ENCODE results near the gene TIMM29.

The TIMM29 gene
- total RNA-seq: 22.2 to 25.4 reads per million in 2 donors

GRCh38 chr19:10928563-10929401 lies at the start of gene TIMM29, which contains the start of gene YIPF2:
TIMM29 (plus strand) TSS chr19:10928811; CDS start chr19:10928823, 12 bp downstream.
YIPF2 (minus strand) TSS chr19:10928639; CDS start chr19:10928410, 229 bp downstream.
- DNase-seq: peak; percentile 86

GRCh38 chr19:10881403-10882107 lies 47.1 kb upstream of the TIMM29 start:
- DNase-seq: no peak

- DNase-seq: no peak
Observed at GRCh38 chr19:10882108-10882457, 46.5 kb upstream of the TIMM29 start.

GRCh38 chr19:10884274-10884673 lies 44.3 kb upstream of the TIMM29 start:
- no peak for DNase-seq

- DNase-seq: no peak
Observed at GRCh38 chr19:10885201-10886169, 43.1 kb upstream of the TIMM29 start.

GRCh38 chr19:10887616-10888367 lies 40.8 kb upstream of the TIMM29 start:
- DNase-seq: no peak

- DNase-seq: no peak
Observed at GRCh38 chr19:10888421-10888866, 40.2 kb upstream of the TIMM29 start.

GRCh38 chr19:10889880-10890279 lies 38.7 kb upstream of the TIMM29 start:
- DNase-seq: no peak

- DNase-seq: no peak
Observed at GRCh38 chr19:10891405-10892086, 37.1 kb upstream of the TIMM29 start.

- no peak for DNase-seq
Observed at GRCh38 chr19:10892256-10892655, 36.4 kb upstream of the TIMM29 start.

- no peak for DNase-seq
Observed at GRCh38 chr19:10894911-10895213, 33.7 kb upstream of the TIMM29 start.

GRCh38 chr19:10895363-10895762 lies 33.2 kb upstream of the TIMM29 start:
- no peak for DNase-seq

- DNase-seq: no peak
Observed at GRCh38 chr19:10895920-10896319, 32.7 kb upstream of the TIMM29 start.

- no peak for DNase-seq
Observed at GRCh38 chr19:10896851-10897526, 31.6 kb upstream of the TIMM29 start.

GRCh38 chr19:10898633-10899032 lies 30.0 kb upstream of the TIMM29 start:
- no peak for DNase-seq

GRCh38 chr19:10899151-10899653 lies 29.4 kb upstream of the TIMM29 start:
- no peak for DNase-seq

- no peak for DNase-seq
Observed at GRCh38 chr19:10907925-10908324, 20.7 kb upstream of the TIMM29 start.

GRCh38 chr19:10908380-10908960 lies 20.1 kb upstream of the TIMM29 start:
- no peak for DNase-seq

GRCh38 chr19:10911579-10912363 lies 16.8 kb upstream of the TIMM29 start:
- no peak for DNase-seq
